Esophagus squamous epithelium (tissue), 5 donors: ENCODE results near the gene KIF21B. TPM values are rescaled to one million over a fixed set of nuclear protein-coding genes. Genes with fewer than 3 reads are reported as not detected.

Experiments used
- DNase-seq: peaks from one replicate; lab custom pipeline; 2025; lab: John Stamatoyannopoulos, UW
- H3K27ac ChIP-seq, 4 donors: fragments of 200-600 bp; sonication (generic); one replicate each; pipeline ENCODE4 v1.5.1; 2016 to 2019; ENCODE audit warnings: mild to moderate bottlenecking in 1 of 4
- H3K27me3 ChIP-seq, 4 donors: fragments of 200-600 bp; sonication (generic); 1 replicate in 3 of 4; 2 replicates in 1 of 4; pipeline versions ENCODE4 v1.5.1 to v1.6.0; 2017 to 2021; ENCODE audit warnings: antibody characterized with exemption in 1 of 4
- H3K36me3 ChIP-seq, 3 donors: fragments of 200-600 bp; sonication (generic); one replicate each; pipeline ENCODE4 v1.5.1; 2016 to 2019
- H3K4me1 ChIP-seq, 3 donors: fragments of 200-600 bp; sonication (generic); one replicate each; pipeline ENCODE4 v1.5.1; 2017 to 2019
- H3K4me3 ChIP-seq, 4 donors: fragments of 200-600 bp; sonication (generic); 1 replicate in 3 of 4; 2 replicates in 1 of 4; pipeline ENCODE4 v1.5.1; 2016 to 2019; ENCODE audit warnings: mild to moderate bottlenecking in 2 of 4, moderate library complexity in 1 of 4
- H3K9me3 ChIP-seq, 3 donors: fragments of 200-600 bp; sonication (generic); one replicate each; pipeline ENCODE4 v1.5.1; 2016 to 2019
- CTCF ChIP-seq, 6 experiments: fragments of 450-650 bp in 4 of 6; fragments of 200-600 bp in 2 of 6; sonication (generic) in 2 of 6; IDR thresholded peaks; one replicate each; pipeline ENCODE4 v1.5.1; 2016 to 2019; ENCODE audit warnings: antibody characterized with exemption in 6 of 6, mild to moderate bottlenecking in 4 of 6, moderate library complexity in 4 of 6
- POLR2A ChIP-seq, 4 donors: fragments of 450-650 bp; IDR thresholded peaks; one replicate each; pipeline ENCODE4 v1.6.1; 2017; ENCODE audit warnings: antibody characterized with exemption in 4 of 4, mild to moderate bottlenecking in 4 of 4, moderate library complexity in 3 of 4
- WGBS, 2 donors: methylation state at CpG; one replicate each; pipeline ENCODE4 v1.1.5; 2018; 5-methylcytosine and 5-hydroxymethylcytosine counted together
- intact Hi-C: fragments of 100-400 bp; cut with DNase I; formaldehyde crosslinking; loops from one replicate; pipeline ENCODE4 v1.15.0; 2022
- total RNA-seq, 4 donors: library from RNA; depleted of rRNA; stranded (reverse); fragments of >200 nt; gene quantifications; one replicate each; pipeline ENCODE4 v1.1.0, GENCODE V29; 2016
- donor health status: DM: yes; HTN: yes; CAD: no.

The KIF21B gene
- total RNA-seq, 4 donors from 2014 or later: 0.53 to 2.1 (median 1.0) TPM

GRCh38 chr1:201039876-201040275 lies 16.4 kb upstream of the KIF21B start:
- H3K36me3 ChIP-seq: no peaks in the 10 kb centered on the region
- peaks cover 0 to 24% (median 0%) of the 10 kb centered on the region in 4 donors for H3K27me3 ChIP-seq
- H3K27ac ChIP-seq: no peak overlapping the region
- DNase-seq: no peak
- intact Hi-C loops: no loop called here
- WGBS, 2 donors: no CpG with 5 or more reads among the region's 5 CpGs
- peaks cover 0 to 4% (median 0%) of the 10 kb centered on the region in 3 donors for H3K4me1 ChIP-seq
- H3K4me3 ChIP-seq: no peak overlapping the region
- no peaks in the 10 kb centered on the region for H3K9me3 ChIP-seq
- TF ChIP-seq POLR2A (IDR thresholded peaks at IDR 0.05): no peak
- no peak for TF ChIP-seq CTCF (IDR thresholded peaks at IDR 0.05)

- intact Hi-C loops: no loop called here
- Histone ChIP-seq H3K36me3 (no peaks in the 10 kb centered on the region), H3K4me1 (peaks cover 0 to 4% (median 0%) of the 10 kb centered on the region in 3 donors), H3K4me3 (no peak overlapping the region), H3K27ac (no peak overlapping the region), H3K27me3 (peaks cover 0 to 20% (median 0%) of the 10 kb centered on the region in 4 donors), H3K9me3 (no peaks in the 10 kb centered on the region)
- TF ChIP-seq POLR2A (IDR thresholded peaks at IDR 0.05) (no peak), CTCF (IDR thresholded peaks at IDR 0.05) (no peak)
- WGBS, 2 donors: 20% methylated on average over 1 of the region's 2 CpGs; no CpG with 5 or more reads in 1 of the 2 donors
- no peak for DNase-seq
Measured at GRCh38 chr1:201039418-201039817, 15.9 kb upstream of the KIF21B start.

- Histone ChIP-seq H3K9me3 (no peaks in the 10 kb centered on the region), H3K27me3 (peaks cover 0 to 20% (median 0%) of the 10 kb centered on the region in 4 donors), H3K4me1 (peaks cover 0 to 4% (median 0%) of the 10 kb centered on the region in 3 donors), H3K4me3 (no peak overlapping the region), H3K36me3 (no peaks in the 10 kb centered on the region), H3K27ac (no peak overlapping the region)
- intact Hi-C loops: no loop called here
- WGBS, 2 donors: 87% methylated on average over 9 to 10 of the region's 10 CpGs
- DNase-seq: no peak
- TF ChIP-seq CTCF (IDR thresholded peaks at IDR 0.05) (no peak), POLR2A (IDR thresholded peaks at IDR 0.05) (no peak)
Measured at GRCh38 chr1:201038186-201038876, 14.8 kb upstream of the KIF21B start.

- Histone ChIP-seq H3K36me3 (no peaks in the 10 kb centered on the region), H3K4me3 (no peak overlapping the region), H3K27ac (no peak overlapping the region), H3K9me3 (no peaks in the 10 kb centered on the region), H3K27me3 (peaks cover 0 to 20% (median 0%) of the 10 kb centered on the region in 4 donors), H3K4me1 (no peaks in the 10 kb centered on the region)
- DNase-seq: no peak
- intact Hi-C loops: no loop called here
- WGBS, 2 donors: 69 to 77% methylated on average over 7 of the region's 12 CpGs
- TF ChIP-seq POLR2A (IDR thresholded peaks at IDR 0.05) (no peak), CTCF (IDR thresholded peaks at IDR 0.05) (no peak)
Measured at GRCh38 chr1:201036188-201036842, 12.8 kb upstream of the KIF21B start.

GRCh38 chr1:201034671-201035070 lies 11.2 kb upstream of the KIF21B start:
- 83% methylated on average over 3 of the region's 4 CpGs; no CpG with 5 or more reads in 1 of the 2 donors for WGBS, 2 donors
- Histone ChIP-seq H3K4me3 (no peak overlapping the region), H3K36me3 (no peaks in the 10 kb centered on the region), H3K4me1 (no peaks in the 10 kb centered on the region), H3K27me3 (peaks cover 0 to 20% (median 0%) of the 10 kb centered on the region in 4 donors), H3K27ac (no peak overlapping the region), H3K9me3 (no peaks in the 10 kb centered on the region)
- DNase-seq: no peak
- TF ChIP-seq POLR2A (IDR thresholded peaks at IDR 0.05) (no peak), CTCF (IDR thresholded peaks at IDR 0.05) (no peak)
- intact Hi-C loops: no loop called here
